H54 (cell line): Measurements from ENCODE around the gene C17orf113.

Experiments
- DNase-seq: peaks from one replicate; pipeline ENCODE4 v3.0.0; 2011; ENCODE audit warnings: low spot score, mixed read lengths; ENCODE audit not compliant: insufficient read length
- FAIRE-seq: peaks from 3 replicates; lab custom pipeline; 2011; peaks lifted over from hg19 to GRCh38; lab: Jason Lieb, UNC
- POLR2A ChIP-seq: IDR thresholded peaks from 2 replicates; pipeline ENCODE4 v1.6.1; 2011; ENCODE audit warnings: low read depth, mild to moderate bottlenecking, low read length

Gene C17orf113

GRCh38 chr17:42081516-42082129 lies 31.2 kb upstream of the C17orf113 start:
- DNase-seq (no peak), FAIRE-seq (no peak)
- TF ChIP-seq POLR2A: no peak

- FAIRE-seq: no peak
- DNase-seq: no peak
- TF ChIP-seq POLR2A: no peak
Measured at GRCh38 chr17:42079541-42079940, 29.1 kb upstream of the C17orf113 start.

- FAIRE-seq (no peak), DNase-seq (no peak)
- TF ChIP-seq POLR2A: no peak
Measured at GRCh38 chr17:42078396-42079043, 28.1 kb upstream of the C17orf113 start.

GRCh38 chr17:42077755-42078154 lies 27.4 kb upstream of the C17orf113 start:
- FAIRE-seq (no peak), DNase-seq (no peak)
- TF ChIP-seq POLR2A: no peak

GRCh38 chr17:42076797-42077559 lies 26.6 kb upstream of the C17orf113 start:
- no peak for TF ChIP-seq POLR2A
- no peak for DNase-seq
- FAIRE-seq: no peak

- FAIRE-seq: no peak
- no peak for DNase-seq
- TF ChIP-seq POLR2A: no peak
Measured at GRCh38 chr17:42075789-42076188, 25.4 kb upstream of the C17orf113 start.

- TF ChIP-seq POLR2A: no peak
- DNase-seq: no peak
- FAIRE-seq: no peak
Measured at GRCh38 chr17:42072323-42073187, 22.2 kb upstream of the C17orf113 start.

- TF ChIP-seq POLR2A: no peak
- DNase-seq (no peak), FAIRE-seq (no peak)
Measured at GRCh38 chr17:42071810-42072209, 21.4 kb upstream of the C17orf113 start.

GRCh38 chr17:42068979-42069378 lies 18.6 kb upstream of the C17orf113 start:
- no peak for TF ChIP-seq POLR2A
- FAIRE-seq (no peak), DNase-seq (no peak)

- DNase-seq (peak; percentile 72), FAIRE-seq (no peak)
- TF ChIP-seq POLR2A: no peak
Measured at GRCh38 chr17:42067371-42068091, 17.1 kb upstream of the C17orf113 start.

GRCh38 chr17:42065201-42065600 lies 14.8 kb upstream of the C17orf113 start:
- TF ChIP-seq POLR2A: no peak
- no peak for FAIRE-seq
- no peak for DNase-seq

GRCh38 chr17:42062681-42063080 lies 12.3 kb upstream of the C17orf113 start:
- DNase-seq (no peak), FAIRE-seq (no peak)
- no peak for TF ChIP-seq POLR2A
